Measurements from ENCODE around the gene ANKFN1.

ANKFN1 gene

DNA sequence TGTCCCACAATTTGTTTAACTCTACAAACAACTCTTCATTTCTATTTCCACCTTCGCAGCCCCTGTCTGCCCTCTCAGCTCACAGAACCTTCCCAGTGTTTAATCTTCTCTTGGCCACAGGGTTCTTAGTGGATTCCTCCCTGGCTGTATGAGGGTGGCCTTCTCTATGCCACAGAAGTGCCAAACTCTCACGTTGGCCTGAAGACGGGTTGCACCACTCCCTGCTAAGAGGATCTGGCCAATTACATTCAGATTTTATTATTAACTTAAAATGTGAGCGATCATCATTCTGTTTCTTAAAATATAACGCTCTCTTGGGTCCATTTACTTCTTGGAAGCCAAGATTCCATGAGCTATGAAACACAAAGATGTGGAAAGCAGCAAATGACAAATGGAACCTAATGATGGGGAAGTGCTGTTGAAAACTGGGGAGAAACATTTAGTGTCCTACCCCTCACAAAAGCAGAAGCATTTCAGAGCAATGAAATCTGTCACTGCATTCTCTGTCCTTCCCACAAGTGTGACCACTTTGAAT, 348.9 kb downstream of the ANKFN1 start:
- no peak for DNase-seq (ENCODE audit: low spot score)

DNA sequence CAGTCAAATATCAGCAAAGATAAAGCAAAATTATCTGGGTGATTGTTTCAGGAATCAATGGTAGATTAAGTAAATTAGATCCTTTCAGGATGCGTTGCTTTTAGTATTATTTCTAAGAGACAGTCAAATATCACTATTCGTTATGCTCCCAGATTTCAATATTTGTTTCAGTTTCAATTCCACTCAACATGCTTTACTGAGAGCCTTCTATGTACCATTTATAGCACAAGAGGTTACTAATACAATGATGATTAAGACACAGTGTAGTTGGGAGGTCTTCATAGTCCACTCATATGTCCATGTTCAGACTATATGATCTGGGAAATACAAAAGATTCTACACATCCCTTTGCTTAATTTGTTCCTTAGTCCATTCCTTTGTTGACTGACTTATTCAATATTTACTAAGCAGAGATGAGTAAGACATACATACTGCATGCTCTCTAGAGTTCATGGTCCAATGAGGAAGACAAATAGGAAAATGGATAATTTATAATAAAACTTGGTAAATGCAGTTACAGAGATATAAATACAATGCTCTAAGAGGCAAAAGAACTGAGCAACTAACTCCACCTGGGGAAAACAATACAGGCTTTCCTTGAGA, 352.0 kb downstream of the ANKFN1 start:
- no peak for DNase-seq (ENCODE audit: low spot score)

DNA sequence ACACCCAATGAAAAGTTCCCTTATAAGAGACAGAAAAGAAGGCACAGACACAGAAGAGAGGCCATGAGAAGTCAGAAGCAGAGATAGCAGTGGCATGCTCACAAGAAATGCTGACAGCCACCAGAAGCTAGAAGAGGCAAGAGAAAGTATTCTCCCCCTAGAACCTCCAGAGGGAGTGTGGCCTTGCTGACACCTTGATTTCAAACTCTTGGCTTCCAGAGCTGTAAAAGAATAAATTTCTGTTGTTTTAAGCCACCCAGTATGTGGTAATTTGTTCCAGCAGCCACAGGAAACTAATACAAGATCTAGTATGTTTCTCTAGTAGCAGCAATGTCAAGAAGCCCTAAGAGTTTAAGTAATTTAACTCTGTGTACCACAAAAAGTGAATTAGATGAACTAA, 353.1 kb downstream of the ANKFN1 start:
- DNase-seq (ENCODE audit: low spot score): no peak

DNA sequence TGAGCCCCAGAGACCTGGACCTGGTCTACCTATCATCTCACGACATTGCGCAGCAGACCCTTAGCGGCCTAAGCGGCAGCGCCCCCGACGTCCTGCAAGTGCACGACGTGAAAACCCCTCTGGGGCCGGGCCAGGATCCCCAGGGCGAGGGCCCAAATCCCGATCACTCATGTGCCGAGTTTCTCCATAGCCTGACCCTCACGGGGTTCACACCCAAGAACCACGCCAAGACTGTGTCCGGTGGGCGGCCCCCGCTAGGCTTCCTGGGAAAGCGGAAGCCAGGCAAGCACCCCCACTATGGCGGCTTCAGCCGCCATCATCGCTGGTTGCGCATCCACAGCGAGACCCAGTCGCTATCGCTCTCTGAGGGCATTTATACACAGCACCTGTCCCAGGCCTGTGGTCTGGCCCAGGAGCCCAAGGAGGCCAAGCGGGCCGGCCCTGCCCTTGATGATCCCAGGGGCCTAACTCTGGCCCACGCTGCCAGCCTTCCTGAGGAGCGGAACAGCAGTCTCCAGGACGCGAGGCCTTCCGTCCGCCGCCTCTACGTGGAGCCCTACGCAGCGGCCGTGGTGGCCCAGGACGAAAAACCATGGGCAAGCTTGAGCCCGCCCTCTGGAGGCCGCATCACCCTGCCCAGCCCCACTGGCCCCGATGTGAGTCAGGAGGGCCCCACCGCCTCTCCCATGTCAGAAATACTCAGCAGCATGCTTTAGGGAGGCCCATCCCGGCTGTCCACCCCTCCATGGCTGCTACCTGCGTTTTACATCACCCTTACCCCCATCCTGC, 357.5 kb downstream of the ANKFN1 start:
- DNase-seq (ENCODE audit: low spot score): no peak

DNA sequence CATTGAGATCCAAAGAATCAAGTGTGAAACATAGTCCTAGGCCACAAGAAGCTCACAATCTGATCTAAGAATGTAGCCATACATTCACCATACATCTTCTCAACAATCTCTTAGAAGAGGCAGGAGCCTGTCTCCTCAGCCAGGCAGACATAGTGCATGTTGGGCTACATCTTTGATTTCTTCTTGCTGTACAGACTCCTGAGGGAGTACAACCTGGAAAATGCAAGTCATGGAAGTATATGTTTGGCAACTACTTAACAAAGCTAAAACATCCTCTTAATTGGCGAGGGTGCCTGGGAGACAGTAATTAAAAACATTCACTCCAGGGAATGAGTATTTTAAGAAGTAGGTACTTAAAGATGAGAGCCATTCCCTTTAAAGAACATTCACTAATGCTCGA, 361.0 kb downstream of the ANKFN1 start:
- no peak for DNase-seq (ENCODE audit: low spot score)

DNA sequence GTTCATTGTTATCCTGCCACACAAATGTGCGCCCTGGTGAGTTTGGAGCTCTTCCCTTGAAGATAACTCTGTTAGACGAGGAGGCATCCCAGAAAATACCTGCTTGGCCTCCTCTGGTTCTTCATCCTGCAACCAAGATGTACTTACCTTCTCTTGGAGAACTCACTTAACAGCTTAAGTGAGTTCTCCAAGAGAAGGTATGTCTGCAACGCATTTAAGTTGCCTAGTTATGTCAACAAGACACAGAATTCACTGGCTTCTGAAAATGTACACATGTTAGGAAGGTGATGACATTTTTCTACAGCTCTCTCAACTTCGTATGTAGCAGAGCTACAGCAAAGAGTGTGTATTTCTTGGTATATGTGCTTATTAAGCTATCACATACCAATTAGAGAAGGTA, 361.6 kb downstream of the ANKFN1 start:
- no peak for DNase-seq (ENCODE audit: low spot score)

DNA sequence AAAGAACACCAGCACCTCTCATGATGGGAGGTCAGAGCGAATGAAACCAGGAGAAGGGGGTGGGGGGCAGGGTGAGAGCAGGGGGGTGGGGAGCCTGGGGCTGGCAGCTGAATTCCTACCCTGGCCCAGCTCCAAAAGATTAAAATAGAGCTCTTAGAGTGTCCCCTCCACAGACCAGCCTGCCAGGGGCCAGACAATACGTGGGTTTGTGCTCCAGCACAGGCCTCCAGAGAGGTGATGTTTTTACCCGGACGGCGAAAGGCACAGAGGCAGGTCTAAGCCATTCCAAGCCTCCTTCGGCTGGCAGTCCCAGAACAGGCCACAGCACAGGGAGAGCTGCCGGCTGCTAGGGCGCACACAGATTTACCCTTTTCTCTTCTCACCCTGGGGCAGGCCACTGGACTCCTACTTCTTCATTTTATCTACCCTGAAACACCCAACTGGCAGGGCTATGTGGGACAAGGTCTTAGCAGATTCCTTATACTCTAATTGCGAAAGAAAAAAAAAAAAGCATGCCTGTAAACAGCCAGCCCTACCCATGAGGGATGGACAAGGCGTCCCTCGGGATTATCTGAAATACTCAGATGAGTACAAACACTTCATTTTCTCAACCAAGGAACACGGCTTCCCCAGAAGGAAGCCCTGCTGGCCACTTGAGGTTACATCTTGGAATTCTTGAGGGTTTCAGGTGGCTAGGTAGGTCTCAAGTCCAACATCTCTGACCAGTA, 368.3 kb downstream of the ANKFN1 start:
- DNase-seq (ENCODE audit: low spot score): no peak

DNA sequence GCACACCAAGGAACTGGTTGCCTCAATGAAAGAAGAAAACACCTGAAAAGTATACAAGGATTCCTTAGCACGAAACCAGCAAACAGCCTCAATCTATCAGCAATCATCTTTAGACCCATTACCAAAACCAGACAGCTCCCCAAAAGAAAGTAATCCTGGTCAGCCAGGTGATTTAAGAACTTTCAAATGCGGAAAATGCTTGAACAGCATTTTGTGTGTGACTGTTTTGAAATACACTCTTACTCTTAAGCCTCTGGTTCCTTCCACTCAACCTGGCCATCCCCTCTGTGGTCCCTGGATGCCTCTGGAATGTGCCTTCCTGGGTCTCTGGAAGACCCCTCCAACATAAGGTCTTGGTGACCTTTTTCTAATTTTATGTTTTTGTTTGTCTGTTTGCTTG, 369.8 kb downstream of the ANKFN1 start:
- DNase-seq (ENCODE audit: low spot score): no peak

DNA sequence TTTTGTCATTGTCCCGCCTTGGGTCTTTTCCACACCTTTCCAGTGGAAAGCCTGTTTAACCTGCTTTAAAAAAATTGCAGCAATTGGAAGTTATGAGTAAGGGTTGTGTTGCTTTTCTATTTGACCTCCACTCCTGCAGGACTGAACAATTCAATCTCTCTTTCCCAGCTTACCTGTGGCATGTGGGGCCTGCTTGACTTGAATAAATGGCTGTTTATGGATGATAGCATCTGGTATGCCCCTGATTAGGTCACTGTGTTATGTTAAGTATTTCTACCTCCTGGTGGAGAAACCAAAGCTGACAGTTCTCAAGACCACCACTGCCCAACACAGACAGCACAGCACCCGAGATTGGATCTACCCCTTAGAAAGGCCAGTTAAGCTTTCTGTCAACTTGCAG, 375.4 kb downstream of the ANKFN1 start:
- DNase-seq (ENCODE audit: low spot score): no peak

DNA sequence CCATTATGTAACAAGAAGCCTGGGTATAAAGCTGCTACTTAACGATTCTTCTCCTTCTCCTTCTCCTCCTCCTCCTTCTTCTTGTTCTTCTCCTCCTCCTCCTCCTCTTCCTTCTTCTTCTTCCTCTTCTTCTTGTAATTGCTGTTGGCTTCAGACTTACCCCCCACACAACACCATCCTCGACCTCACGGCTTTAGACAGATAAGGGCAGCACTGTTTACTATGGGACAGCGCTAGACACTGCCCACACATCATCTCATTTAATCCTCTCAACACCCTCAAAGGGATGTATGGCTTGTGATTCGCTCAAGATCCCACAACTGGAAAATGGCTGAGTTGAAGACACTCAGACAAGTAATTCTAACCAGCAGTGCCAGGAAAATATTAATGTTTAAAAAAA, 379.7 kb downstream of the ANKFN1 start:
- no peak for DNase-seq (ENCODE audit: low spot score)

DNA sequence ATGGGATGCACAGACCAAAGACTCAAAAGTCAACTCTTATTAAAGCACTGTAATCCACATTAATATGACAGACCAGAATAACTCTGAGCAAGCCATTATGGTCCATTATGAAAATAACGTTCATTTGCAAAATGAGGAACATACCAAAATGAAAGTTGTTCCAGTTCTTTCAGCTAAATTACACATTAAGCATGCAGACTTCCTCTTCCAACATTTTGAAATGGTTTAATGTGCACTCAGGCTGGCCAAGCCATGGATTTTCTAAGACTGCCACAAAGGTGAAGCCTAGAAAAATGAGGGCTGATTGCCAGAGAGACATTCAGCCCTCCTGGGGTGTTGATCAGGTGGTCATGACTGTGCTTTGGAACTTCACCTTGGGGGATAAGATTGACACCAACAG, 383.5 kb downstream of the ANKFN1 start:
- DNase-seq (ENCODE audit: low spot score): no peak

DNA sequence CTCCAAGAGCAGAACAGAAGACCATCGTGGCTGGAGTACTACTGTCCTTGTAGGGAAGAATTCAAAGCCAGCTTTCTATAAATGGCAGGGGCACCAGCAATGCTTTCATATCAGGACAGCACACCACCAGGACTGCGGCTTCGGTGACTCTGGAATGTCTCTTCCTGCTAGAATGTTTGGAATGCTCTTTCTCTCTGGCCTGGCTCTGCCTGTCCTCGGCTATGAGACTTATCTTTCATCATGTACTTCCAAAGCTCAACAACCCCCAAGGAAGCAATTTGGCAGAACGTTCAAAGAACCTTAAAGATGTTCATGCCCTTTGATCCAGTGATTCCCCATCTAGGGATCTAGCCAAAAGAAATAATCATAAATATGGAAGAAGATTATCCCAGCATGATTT, 387.6 kb downstream of the ANKFN1 start:
- DNase-seq (ENCODE audit: low spot score): no peak

DNA sequence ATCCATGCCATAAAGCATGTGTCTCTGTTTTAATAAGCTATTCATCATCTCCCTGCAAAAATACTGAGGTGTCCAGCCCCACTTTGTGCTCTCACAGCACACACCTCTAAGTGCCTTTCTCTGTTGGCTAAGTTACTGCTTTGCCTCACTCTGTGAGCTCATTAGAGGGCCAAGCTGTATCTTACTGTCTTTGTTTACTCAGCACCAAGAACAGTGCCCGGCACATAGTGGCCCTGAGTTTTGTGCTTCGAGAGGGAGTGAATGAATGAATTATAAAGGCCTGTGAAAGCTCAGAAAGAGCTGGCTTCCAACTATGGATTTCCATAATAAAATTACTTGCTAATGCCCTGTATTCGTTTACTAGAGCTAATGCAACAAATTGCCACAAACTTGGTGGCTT, 390.0 kb downstream of the ANKFN1 start:
- DNase-seq (ENCODE audit: low spot score): no peak

DNA sequence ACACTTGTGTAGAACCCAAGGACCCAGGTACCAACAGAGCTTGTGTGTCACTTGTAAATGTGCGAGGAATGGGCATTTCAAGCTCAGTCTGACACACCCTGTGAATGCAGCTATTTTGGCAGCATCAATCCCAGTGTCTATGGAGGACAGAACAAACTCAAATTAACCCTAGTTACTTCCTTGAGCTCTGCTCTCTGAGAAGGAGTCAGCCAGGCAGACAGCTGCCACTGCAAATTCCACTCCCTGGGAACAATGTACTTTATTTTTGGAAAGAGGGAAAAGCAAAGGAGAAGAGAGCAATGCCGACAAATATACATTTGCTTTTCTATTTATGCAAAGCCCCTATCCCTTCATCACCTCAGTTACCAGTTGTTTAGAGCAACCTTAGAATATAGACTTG, 391.8 kb downstream of the ANKFN1 start:
- no peak for DNase-seq (ENCODE audit: low spot score)

DNA sequence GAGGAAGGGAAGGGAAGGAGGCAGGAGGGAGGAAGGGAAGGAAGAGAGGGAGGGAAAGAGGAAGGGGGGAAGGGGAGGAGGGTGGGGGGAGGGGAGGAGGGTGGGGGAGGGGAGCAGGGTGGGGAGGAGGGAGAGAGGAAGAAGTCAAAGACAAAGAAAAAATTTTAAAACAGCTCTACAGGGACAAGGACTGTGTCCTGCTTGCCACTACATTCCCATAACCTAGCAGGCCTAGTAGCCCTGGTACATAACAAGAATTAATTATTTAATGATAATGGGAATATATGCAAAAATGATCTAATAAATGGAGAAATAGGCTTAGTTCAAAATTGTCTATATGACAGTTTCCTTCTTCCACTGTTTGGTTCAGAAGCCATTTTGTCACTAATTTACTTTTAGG, 392.7 kb downstream of the ANKFN1 start:
- no peak for DNase-seq (ENCODE audit: low spot score)

DNA sequence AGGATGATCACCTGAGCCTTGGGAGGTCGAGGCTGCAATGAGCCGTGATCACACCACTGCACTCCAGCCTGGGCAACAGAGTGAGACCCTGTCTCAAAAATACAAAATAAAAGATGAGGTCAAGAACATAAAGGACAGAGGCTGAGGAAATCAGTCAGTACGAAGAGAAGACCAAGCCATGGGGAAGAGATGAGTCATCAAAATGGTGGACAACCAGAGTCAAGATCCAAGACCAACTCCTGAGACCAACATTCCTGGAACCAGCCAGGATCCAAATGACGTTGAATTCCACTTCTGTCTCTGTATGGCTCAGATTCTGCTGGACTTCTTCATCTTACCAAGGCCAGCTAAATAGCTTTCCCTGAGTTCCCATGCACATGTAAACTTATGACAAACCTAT, 395.4 kb downstream of the ANKFN1 start:
- no peak for DNase-seq (ENCODE audit: low spot score)

DNA sequence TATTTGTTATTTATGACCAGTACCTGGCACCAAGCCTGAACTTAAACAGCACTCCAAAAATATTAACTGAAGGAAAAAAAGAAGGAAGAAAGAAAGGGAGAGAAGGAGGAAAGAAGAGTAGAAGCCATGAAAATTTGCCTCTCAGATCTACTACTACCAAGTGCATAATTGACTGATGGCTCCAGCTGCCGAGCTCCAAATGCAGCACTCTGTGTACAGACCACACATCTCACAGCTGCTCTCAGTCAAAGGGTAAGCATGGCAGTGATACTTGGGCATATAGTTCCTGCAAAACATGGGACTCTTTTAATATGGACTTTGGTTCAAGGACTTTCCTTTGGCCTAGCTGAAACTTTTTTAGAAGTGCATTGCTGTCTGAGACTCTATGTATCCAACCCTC, 396.2 kb downstream of the ANKFN1 start:
- no peak for DNase-seq (ENCODE audit: low spot score)

DNA sequence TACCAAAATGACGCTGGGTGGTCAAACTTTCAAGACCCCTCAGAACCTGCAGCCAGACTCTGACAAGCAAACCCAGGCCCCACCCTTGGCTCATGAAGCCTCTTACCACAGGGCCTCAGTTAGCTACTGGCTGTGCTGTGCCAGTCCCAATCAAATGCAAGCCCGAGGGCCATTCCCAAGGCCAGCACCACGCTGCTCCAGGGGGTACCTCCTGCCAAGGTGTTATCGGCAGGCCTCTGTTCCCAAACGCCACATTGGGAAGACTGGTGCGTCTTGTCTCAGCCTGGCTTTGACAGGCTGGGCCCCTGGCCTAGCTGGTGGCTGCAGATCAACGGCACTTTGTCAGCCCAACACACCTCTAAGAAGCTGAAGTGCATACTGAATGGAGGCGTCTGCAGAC, 404.4 kb downstream of the ANKFN1 start:
- no peak for DNase-seq (ENCODE audit: low spot score)

DNA sequence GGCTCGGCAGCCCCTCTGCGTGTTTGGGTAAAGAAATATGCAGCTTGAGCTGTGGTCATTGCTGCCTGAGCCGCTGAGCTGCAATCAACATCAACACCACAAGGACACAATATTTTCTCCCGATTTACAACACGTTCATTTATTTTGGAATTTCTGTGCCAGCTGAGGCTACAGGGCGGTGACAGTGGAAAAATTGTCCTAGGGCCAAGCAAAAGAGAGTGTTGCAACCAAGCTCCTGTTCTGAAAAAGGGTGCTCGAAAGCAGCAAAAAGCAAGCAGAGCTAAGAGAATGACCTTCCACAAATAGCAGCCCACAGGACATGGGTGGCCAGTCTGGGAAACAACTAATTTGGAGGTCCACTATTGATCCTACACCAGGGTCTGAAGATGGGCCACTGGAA, 404.8 kb downstream of the ANKFN1 start:
- DNase-seq (ENCODE audit: low spot score): no peak
